GM15510 (cell line): Measurements from ENCODE around the gene OR8D2.

Source experiments
- POLR2A ChIP-seq: IDR thresholded peaks from 3 replicates; pipeline ENCODE4 v1.6.1; 2011; ENCODE audit warnings: borderline replicate concordance; ENCODE audit not compliant: insufficient read length; ENCODE audit errors: extremely low read depth

Gene OR8D2

DNA sequence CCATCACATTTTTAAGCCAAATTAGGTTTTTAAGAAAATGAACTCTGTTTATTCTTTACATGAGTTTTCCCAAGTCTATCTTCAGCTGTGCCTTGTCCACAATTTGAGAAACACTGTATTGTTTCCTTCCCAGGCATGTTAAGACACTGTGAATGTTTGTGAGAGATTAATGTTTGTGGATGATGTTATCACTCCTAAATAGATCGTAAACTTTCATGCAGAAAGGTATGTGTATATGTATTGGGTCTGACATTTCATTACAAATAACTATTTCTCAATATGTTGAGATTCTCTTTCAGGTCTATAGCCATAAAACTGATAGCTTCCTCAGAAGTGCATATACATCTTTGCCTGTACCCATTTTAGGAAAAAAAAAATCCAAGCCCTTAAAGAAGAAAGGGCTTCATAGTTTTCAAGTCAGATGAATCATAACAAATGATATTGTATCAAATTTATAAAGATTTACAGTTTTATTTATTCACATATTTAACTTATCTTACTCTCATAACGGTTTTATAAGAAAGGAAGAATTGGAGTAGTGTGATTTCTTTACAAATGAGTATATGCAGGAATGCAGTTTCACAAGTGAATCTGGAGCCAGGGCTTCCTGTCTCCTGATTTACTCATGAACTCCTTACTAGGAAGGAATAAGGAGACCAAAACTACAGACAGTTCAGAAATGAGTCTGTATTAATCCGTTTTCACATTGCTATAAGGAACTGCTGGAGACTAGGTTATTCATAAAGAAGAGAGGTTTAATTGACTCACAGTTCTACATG lies 17.5 kb downstream of the OR8D2 start:
- TF ChIP-seq POLR2A, result no peak

DNA sequence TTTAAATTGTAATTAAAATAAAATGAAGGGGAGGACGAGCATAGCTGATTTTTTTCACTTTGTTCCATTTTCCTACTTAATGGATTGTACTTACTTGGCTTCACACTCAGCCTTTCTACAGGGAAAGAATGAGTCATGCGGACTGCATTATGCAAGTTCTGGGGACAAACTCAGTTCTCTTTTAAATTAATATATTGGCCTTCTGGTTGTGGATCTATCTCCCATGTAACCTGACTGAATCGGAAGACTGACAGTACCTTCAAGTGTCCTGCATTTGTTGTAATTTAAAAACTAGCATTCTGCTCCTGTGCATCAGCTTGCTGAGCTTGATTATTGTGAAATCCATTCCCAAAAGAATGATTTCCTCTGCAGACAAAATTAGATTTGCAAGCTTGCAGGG lies 18.4 kb downstream of the OR8D2 start:
- no peak for TF ChIP-seq POLR2A

GRCh38 chr11:124297921-124298320 lies 22.1 kb downstream of the OR8D2 start:
- no peak for TF ChIP-seq POLR2A

- no peak for TF ChIP-seq POLR2A
These were observed 24.0 kb downstream of the OR8D2 start for GRCh38 chr11:124296016-124296415.

- no peak for TF ChIP-seq POLR2A
These were observed 25.3 kb downstream of the OR8D2 start for GRCh38 chr11:124294687-124295086.

- TF ChIP-seq POLR2A, result no peak
These were observed 34.2 kb downstream of the OR8D2 start for GRCh38 chr11:124285610-124286344.

DNA sequence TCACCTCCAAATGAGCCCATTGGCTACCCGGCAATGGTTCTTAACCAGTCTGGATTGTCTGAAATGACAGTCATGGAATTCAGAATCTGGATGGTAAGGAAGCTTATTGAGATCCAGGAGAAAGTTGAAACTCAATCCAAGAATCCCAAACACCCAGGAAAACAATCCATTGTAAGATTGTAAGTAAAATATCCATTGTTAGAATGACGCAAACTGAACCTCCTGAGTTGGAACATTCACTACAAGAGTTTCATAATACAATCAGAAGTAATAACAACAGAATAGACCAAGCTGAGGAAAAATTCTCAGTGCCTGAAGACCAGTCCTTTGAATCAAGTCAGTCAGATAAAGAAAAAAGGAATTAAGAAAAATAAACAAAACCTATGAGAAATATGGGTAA lies 41.7 kb downstream of the OR8D2 start:
- TF ChIP-seq POLR2A, result no peak

DNA sequence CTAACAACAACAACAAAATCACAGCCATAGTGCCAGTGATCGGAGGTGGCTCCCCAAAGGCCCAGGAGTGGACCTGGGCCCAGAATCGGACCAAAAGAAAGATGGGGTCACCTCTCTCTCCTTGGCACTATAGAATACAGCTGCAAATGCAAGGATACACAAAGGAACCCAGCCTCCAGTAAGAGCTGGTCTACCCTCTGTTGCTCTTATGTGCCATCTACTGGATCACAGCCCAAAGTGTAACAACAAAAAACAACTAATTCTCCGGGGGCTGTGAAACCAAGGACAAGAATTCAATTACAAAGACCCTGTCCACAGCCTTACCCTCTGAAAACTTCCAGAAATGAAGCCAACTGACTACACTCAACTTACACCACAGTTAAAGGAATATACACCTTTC lies 42.2 kb downstream of the OR8D2 start:
- no peak for TF ChIP-seq POLR2A

- TF ChIP-seq POLR2A, result no peak
These were observed 42.8 kb downstream of the OR8D2 start for GRCh38 chr11:124277207-124277606.

DNA sequence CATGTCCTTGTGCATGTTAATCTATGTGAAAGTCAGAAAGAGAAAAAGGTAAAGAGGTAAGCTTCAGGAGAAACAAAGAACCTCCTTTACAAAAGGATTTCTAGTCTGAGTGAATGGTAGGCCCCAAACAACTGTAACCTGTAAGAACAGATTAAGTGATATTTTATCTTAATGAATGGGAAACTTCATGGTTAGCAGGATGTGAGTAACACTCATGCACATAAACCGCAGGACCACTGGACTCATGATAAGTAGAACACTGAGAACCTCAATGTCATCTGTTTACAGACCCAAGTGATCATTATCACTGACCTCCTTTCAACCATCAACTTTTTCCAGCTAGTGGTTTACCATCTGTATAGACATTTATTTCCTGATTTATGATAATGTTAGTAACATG lies 43.9 kb downstream of the OR8D2 start:
- TF ChIP-seq POLR2A, result no peak

DNA sequence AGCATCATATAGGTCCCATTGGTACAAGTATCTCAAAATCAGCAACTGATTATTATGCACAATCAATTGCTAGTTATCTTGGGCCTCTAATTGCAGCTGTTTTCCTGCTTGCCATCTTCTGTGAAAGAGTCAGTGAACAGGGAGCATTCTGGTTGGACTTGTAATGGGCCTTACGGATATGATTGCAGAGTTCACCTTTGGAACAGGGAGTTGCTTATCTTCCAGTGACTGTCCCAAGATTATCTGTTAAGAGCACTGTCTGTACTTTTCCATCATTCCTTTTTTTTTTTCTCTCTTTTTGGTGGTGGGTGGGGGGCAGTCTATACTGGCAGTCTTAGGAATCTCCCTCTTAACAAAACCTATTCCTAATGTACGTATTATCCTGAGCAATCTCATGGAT lies 46.0 kb downstream of the OR8D2 start:
- TF ChIP-seq POLR2A, result no peak
